ENCODE measurements around the gene ZNF319.

Gene ZNF319

DNA sequence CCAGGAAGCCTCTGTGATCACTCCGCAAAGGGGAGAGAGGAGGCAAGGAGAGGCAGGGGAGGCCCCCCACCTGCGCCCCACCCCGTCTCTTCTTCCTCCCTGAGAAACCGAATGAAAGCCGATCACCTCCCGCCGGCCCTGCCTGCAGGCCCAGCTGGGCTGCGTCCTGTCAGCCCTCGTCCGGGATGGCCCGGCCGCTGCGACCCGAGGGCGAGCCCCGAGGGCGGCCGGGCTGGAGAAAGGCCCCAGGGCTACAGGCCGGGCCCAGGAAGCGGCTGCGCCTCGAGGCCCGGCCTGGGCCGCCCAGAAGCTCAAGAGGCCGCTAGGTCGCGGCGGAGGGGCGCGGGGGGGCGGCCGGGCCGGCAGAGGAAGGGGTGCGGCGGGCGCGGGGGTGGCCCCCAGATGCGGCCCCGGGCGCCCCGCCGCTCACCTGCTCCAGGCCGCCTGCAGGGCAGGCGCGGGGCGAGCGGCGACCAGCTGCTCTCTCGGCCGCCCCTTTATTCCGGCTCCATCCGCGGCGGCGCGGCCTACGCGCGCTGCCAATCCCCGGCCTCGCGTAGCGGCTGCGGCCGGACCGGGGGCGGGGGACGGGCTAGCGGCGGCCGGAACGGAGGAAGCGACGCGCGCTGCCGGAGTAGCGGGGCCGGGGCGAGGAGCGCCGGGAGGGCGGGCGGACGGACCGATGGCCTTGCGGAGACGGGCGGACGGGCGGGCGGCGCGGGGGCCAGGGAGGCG lies at the start of gene ZNF319:
TSS of gene ZNF319 (minus strand) at position 702 of the 735 bp plus-strand sequence. CDS start 2,407 bp downstream, outside the sequence.
- Histone ChIP-seq H3K4me3 (peak within 1 kb of the TSS; percentile 70 to 93 (median 79)), H3K4me2 (peak within 1 kb of the TSS; percentile 92 to 100 (median 100)), H3K9me3 (replicated peaks in 1 of 11) (no peaks in the 10 kb centered on the region), H4K20me1 (peaks cover 38 to 72% (median 57%) of the 10 kb centered on the region in 11 experiments; a peak in 20 of 22 replicates), H3K36me3 (peaks cover 41 to 61% (median 54%) of the 10 kb centered on the region in 11 experiments), H3K27ac (peak within 1 kb of the TSS; percentile 76 to 92 (median 88)), H3K4me1 (peaks cover 46 to 76% (median 58%) of the 10 kb centered on the region in 10 experiments), H3K27me3 (no peaks in the 10 kb centered on the region), H3K9ac (peak within 1 kb of the TSS; percentile 88 to 97 (median 92))
- TF ChIP-seq Cebpa-rat (IDR thresholded peaks at IDR 0.05): no peak

DNA sequence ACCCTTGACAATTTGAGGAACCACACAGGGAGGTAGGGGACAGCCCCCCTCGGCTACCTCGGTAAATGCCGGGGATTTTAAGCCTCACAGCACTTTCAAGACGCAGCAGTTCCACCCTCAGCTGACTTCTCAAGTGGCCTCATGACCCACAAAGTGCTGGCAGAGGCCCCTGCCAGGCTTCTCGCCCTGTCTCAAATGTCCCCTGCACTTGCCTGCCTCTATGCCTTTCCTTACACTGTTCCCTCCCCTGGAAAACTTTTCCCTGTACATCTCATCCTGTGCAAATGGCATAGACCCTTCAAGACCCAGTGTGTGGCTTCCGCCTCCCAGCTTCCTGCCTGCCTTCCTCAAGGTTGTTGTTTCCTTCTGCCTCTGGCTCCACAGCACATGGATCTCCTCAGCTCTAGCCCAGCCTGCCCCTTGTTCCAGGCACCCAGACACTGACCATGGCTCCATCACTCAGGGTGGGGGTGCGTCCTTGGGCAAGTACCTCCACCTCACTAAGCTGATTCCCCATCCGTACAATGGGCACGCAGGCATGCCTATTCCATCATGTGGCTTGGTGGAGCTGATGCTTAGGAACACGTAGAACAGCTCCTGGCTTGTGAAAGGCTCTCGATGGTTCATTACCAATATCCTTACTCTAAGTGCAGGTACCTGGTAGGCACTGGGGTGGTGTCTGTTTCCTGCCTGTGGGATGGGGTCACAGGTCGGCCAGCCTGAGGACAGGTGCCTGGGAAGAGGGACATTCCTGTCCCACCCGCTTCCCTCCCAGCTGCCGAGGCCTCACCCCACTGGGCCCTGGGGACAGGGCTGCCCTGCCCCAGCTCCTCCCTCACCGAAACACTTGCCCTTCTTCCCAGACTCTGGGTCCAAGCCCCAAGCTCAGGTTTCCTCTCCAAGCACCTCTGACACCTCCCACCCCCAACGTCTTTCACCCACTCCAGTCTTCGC lies 49.0 kb upstream of the ZNF319 start:
- Histone ChIP-seq H3K27me3 (no peaks in the 10 kb centered on the region), H3K4me3 (no peak overlapping the region), H3K4me1 (peaks cover 23 to 49% (median 31%) of the 10 kb centered on the region in 10 experiments), H3K9ac (no peak overlapping the region; a peak in 1 of 22 replicates), H3K27ac (no peak overlapping the region), H4K20me1 (peaks cover 0 to under 1% (median 0%) of the 10 kb centered on the region in 11 experiments; a peak in 1 of 22 replicates), H3K36me3 (no peaks in the 10 kb centered on the region), H3K9me3 (replicated peaks in 1 of 11) (peaks cover 0 to 9% (median 0%) of the 10 kb centered on the region in 11 experiments; a peak in 3 of 22 replicates), H3K4me2 (peak overlapping the region in 6 of 11 experiments; percentile 2 to 35 (median 16); a peak in 8 of 22 replicates)
- no peak for TF ChIP-seq Cebpa-rat (IDR thresholded peaks at IDR 0.05)

DNA sequence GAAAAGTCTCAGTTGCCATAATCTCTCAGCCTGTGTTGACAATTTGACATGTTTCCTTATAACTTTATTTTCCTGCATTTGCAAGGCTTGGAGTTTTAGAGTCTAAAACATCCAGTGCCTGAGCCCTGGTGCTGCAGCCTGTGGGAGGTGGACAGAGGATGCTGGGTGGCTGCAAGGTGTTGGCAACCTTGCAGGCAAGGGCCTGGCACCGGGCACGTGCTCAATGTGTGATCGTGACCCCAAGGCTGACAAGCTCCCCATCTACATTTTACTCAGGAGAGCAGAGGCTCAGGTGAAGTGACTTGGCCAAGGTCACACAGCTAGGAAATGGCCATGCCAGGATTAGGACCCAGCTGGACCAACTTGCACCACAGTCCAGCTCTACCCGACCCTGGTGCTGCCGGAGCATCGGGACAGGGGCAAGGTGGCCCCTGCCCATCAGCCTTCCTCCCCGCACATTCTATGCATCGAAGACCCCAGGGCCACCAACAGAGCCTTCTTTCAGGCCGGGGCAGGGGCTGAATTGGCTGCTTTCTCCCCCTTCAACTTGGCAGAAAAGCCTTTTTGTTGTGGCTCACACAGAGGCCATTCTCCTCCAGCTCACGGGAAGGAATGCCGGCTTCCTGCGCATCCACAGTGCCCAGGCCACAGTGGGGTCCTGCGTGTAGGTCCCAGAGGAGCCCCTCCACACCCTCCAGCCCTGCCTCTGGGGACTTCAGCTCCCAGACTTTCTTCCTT lies 48.2 kb upstream of the ZNF319 start:
- no peaks in the 10 kb centered on the region for H3K36me3 ChIP-seq
- no peaks in the 10 kb centered on the region for H3K27me3 ChIP-seq
- no peak overlapping the region for H3K27ac ChIP-seq
- no peak overlapping the region for H3K9ac ChIP-seq
- H3K4me3 ChIP-seq: no peak overlapping the region
- H3K4me1 ChIP-seq: peaks cover 22 to 49% (median 30%) of the 10 kb centered on the region in 10 experiments
- no peak overlapping the region for H3K4me2 ChIP-seq
- peaks cover 0 to 9% (median 0%) of the 10 kb centered on the region in 11 experiments; a peak in 3 of 22 replicates for H3K9me3 ChIP-seq (replicated peaks in 1 of 11)
- no peak for TF ChIP-seq Cebpa-rat (IDR thresholded peaks at IDR 0.05)
- peaks cover 0 to 3% (median 0%) of the 10 kb centered on the region in 11 experiments; a peak in 2 of 22 replicates for H4K20me1 ChIP-seq

DNA sequence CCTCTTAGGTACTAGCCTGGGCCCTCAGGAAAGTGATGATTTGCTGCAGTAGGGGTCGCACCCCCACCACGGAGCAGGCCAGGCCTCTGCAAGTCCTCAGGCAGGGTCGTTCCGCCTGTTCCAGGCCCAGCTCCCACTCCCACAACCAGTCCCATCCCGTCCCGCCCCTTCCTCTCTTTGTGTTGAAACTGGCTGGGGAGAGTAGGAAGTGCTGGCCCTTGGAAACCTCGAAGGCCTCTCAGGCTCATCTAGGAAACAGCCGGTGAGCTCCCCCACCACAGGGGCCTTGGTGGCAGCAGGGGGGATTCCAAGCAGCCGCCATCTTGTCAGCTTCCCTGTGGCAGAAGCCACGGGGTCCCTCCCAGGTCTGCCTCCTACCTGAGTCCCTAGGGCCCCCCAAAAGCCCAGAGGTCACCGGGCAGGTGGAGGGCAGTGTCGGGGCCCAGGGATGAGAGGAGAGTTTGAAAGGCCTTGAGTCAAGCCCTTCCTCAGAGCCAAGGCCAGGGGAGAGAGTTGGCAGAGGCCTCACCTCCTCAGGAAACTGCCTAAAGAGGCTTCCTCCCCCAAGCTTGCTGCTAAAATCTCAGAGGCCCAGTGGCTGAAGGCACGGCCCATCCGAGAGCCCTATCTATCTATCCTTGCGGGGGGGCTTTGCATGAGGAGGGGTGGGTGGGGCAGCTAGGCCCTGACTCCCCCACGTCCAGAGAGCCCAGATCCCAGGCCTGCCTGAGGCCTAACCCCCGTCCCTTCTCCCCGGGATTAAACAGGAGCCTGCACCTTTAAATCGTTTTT lies 47.3 kb upstream of the ZNF319 start:
- peaks cover 0 to 5% (median 0%) of the 10 kb centered on the region in 11 experiments; a peak in 1 of 22 replicates for H3K9me3 ChIP-seq (replicated peaks in 1 of 11)
- no peaks in the 10 kb centered on the region for H3K36me3 ChIP-seq
- peak overlapping the region in 1 of 11 experiments; percentile 5; a peak in 2 of 22 replicates for H3K27ac ChIP-seq
- peaks cover 0 to 3% (median 0%) of the 10 kb centered on the region in 11 experiments; a peak in 2 of 22 replicates for H4K20me1 ChIP-seq
- no peak overlapping the region for H3K9ac ChIP-seq
- no peak overlapping the region for H3K4me3 ChIP-seq
- peak overlapping the region in 5 of 11 experiments; percentile 21 to 42 (median 29); a peak in 6 of 22 replicates for H3K4me2 ChIP-seq
- H3K27me3 ChIP-seq: no peaks in the 10 kb centered on the region
- peaks cover 22 to 40% (median 27%) of the 10 kb centered on the region in 10 experiments for H3K4me1 ChIP-seq
- no peak for TF ChIP-seq Cebpa-rat (IDR thresholded peaks at IDR 0.05)

DNA sequence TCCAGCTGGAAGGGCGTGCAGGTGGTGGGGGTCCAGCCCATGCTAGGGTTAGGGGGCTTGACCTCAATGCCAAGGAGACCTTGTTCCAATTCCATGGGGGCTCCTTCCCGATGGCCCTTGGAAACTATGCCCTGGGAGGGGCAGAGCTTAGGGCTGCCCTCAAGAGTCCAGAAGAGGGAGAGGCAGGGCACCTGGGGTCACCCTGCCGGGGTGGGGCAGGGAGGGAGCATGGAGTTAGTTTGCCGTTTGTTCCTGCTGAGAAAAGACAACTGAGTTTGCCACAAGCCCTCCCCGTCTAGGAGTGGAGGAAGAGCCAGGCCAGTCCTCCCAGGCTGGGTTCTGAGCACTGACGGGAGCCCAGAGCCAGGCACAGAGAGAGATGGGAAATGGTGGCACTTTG lies 46.5 kb upstream of the ZNF319 start:
- Histone ChIP-seq H3K9ac (no peak overlapping the region), H3K27ac (peak overlapping the region in 1 of 11 experiments; percentile 5; a peak in 1 of 22 replicates), H3K4me1 (peaks cover 22 to 37% (median 26%) of the 10 kb centered on the region in 10 experiments), H3K4me2 (peak overlapping the region in 6 of 11 experiments; percentile 26 to 58 (median 40); a peak in 8 of 22 replicates), H3K36me3 (no peaks in the 10 kb centered on the region), H3K9me3 (replicated peaks in 1 of 11) (0 out of 22 replicates have a peak, but pooled peaks cover 0 to 1% (median 0%) of the 10 kb centered on the region in 11 experiments), H3K4me3 (no peak overlapping the region), H4K20me1 (peaks cover 0 to 3% (median 0%) of the 10 kb centered on the region in 11 experiments; a peak in 2 of 22 replicates), H3K27me3 (no peaks in the 10 kb centered on the region)
- TF ChIP-seq Cebpa-rat (IDR thresholded peaks at IDR 0.05): no peak

DNA sequence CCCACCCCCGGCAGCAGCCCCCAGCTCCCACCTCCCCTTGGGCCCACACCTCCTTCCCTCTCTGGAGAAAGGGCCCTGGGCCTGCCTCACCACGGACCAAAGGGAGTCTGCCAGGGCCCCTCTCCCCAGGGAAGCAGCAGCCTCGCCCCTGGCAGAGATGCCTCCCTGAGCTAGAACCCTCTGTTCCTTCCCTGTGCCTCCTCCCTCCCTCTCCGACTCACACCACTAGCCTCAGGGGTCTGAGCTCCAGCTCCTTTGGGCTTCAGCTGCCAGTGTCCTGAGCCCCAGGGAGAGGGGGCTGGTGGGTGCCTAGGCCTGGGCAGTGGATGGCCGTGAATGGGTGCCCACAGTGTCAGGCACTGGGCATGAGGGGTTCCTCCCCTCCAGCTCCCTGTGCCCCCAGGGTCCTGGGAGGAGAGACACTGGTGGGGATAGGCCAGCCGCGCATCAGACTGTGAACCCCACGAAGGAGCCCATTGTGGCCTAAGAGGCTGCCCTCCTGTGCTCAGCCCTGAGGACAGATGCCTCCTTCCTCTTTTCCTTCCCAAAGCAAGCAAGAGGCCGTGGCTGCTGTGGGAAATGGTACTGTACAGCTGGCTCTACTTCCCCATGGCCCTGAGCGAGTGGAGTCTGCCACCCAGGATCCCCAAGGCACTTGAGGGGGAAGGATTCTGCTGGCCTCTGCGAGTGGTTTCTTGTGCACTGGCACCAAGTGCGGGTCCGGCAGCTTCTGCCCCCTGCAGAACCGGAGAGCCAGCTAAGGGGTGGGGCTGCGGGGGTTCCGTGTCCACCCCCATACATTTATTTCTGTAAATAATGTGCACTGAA lies 45.8 kb upstream of the ZNF319 start:
- Histone ChIP-seq H3K9me3 (replicated peaks in 1 of 11) (no peaks in the 10 kb centered on the region), H3K27ac (peak overlapping the region in 5 of 11 experiments; percentile 47 to 52 (median 51); a peak in 7 of 22 replicates), H3K9ac (peak overlapping the region in 2 of 11 experiments; percentile 31 to 36; a peak in 2 of 22 replicates), H3K4me1 (peaks cover 22 to 38% (median 27%) of the 10 kb centered on the region in 10 experiments), H3K27me3 (no peaks in the 10 kb centered on the region), H4K20me1 (peaks cover 0 to 3% (median 0%) of the 10 kb centered on the region in 11 experiments; a peak in 2 of 22 replicates), H3K4me3 (no peak overlapping the region), H3K4me2 (peak overlapping the region; percentile 5 to 67 (median 51); a peak in 16 of 22 replicates), H3K36me3 (no peaks in the 10 kb centered on the region)
- TF ChIP-seq Cebpa-rat (IDR thresholded peaks at IDR 0.05): no peak

DNA sequence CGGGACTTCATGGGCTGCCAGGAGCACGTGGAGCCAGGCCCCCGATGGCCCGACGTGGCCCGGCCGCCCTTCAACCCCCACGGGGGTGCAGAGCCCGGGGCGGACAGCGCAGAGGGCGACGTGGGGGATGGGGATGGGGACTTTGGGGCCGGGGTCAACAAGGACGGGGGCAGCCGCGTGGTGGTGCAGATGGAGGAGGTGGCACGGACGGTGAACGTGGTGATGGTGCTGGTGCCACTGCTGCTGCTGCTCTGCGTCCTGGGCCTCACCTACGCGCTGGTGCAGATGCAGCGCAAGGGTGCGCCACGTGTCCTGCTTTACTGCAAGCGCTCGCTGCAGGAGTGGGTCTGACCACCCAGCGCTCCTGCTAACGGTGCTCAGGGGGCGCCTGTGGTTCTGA lies 44.6 kb upstream of the ZNF319 start:
- Histone ChIP-seq H4K20me1 (peaks cover 0 to 3% (median 0%) of the 10 kb centered on the region in 11 experiments; a peak in 2 of 22 replicates), H3K27ac (no peak overlapping the region), H3K9ac (no peak overlapping the region; a peak in 1 of 22 replicates), H3K4me2 (no peak overlapping the region), H3K4me1 (peaks cover 23 to 49% (median 33%) of the 10 kb centered on the region in 10 experiments), H3K36me3 (no peaks in the 10 kb centered on the region), H3K27me3 (no peaks in the 10 kb centered on the region), H3K4me3 (no peak overlapping the region), H3K9me3 (replicated peaks in 1 of 11) (no peaks in the 10 kb centered on the region)
- no peak for TF ChIP-seq Cebpa-rat (IDR thresholded peaks at IDR 0.05)

Data from BLaER1 treated with 17β-estradiol and CSF1 and Interleukin-3, amounts not matched to agents 10 nM and 100 nM (cell line).